ENCODE results near the gene NRP2.

- TF ChIP-seq CTCF (IDR thresholded peaks at IDR 0.05) (no peak), POLR2A (IDR thresholded peaks at IDR 0.05; ENCODE audit: low read depth) (no peak), POLR2AphosphoS5 (IDR thresholded peaks at IDR 0.05) (no peak)
Observed at GRCh38 chr2:205750797-205751196, 68.5 kb downstream of the NRP2 start.

Measured in esophagus muscularis mucosa (tissue), 3 donors.